B cell (primary cell): ENCODE data around the gene SEMA4D. TPM values are rescaled to one million over a fixed set of nuclear protein-coding genes. Genes with fewer than 3 reads are reported as not detected.

Experiments
- polyA plus RNA-seq: library from polyadenylated mRNA; depleted of rRNA; stranded (reverse); fragments of >200 nt; gene quantifications from 2 replicates; pipeline ENCODE4 v1.2.3, GENCODE V29; 2012
- small RNA-seq: library from RNA; depleted of rRNA; stranded (forward); fragments of <200 nt; gene quantifications from one replicate; pipeline ENCODE3, GENCODE V24; 2012; ENCODE audit warnings: low replicate concordance, low read depth; ENCODE audit not compliant: insufficient read length
- total RNA-seq, 2 donors: library from RNA; stranded (reverse); fragments of 120-200 nt in 1 of 2; gene quantifications; 1 replicate in 1 of 2; 2 replicates in 1 of 2; pipeline versions ENCODE4 v1.2.3 to v1.2.4, GENCODE V29; 2013 to 2022

The SEMA4D gene
- total and polyA plus RNA-seq, 2 donors (not counting 1 experiment from before 2014, with no cell fraction given) = 53.6 to 231 TPM

Small RNA genes within 50 kb of the gene (small RNA-seq; reads per million reads assigned to genes)
- not detected for gene MIR3153

Other genes starting within 250 kb of the SEMA4D start
- 10.9 and 11.5 TPM in 2 replicates for gene CKS2, start 186.9 kb downstream of the SEMA4D start, total RNA-seq
- gene CKS2, start 186.9 kb downstream of the SEMA4D start, polyA plus RNA-seq = 60.1 and 64.4 TPM in 2 replicates
- 124 and 130 TPM in 2 replicates for gene SECISBP2, start 179.6 kb downstream of the SEMA4D start, total RNA-seq
- gene SECISBP2, start 179.6 kb downstream of the SEMA4D start, polyA plus RNA-seq = 56.6 and 77.4 TPM in 2 replicates
- gene GADD45G, start 106.9 kb upstream of the SEMA4D start, total RNA-seq = 5.9 and 6.1 TPM in 2 replicates
- 4.3 and 6.1 TPM in 2 replicates for gene GADD45G, start 106.9 kb upstream of the SEMA4D start, polyA plus RNA-seq